GM23248 (cell line): ENCODE measurements around the gene IRF6. TPM values are rescaled to one million over a fixed set of nuclear protein-coding genes. Genes with fewer than 3 reads are reported as not detected.

Source experiments
- DNase-seq: peaks from one replicate; pipeline ENCODE4 v3.0.0-alpha.2; 2015
- H2AFZ ChIP-seq: fragments of 200-600 bp; sonication (generic); 2 replicates; pipeline ENCODE4 v1.6.1; 2016; ENCODE audit warnings: antibody characterized with exemption
- H3F3A ChIP-seq: fragments of 200-600 bp; sonication (generic); 2 replicates; pipeline ENCODE4 v1.6.1; 2016; ENCODE audit warnings: mild to moderate bottlenecking, antibody characterized with exemption, mixed run types; ENCODE audit not compliant: insufficient read depth
- H3K27ac ChIP-seq: fragments of 200-600 bp; sonication (generic); 2 replicates; pipeline ENCODE4 v1.5.1; 2016; ENCODE audit warnings: mild to moderate bottlenecking
- H3K27me3 ChIP-seq: fragments of 200-600 bp; sonication (generic); replicated peaks from 2 replicates; pipeline ENCODE4 v1.6.1; 2016; ENCODE audit warnings: mild to moderate bottlenecking; ENCODE audit not compliant: insufficient read depth
- H3K36me3 ChIP-seq: fragments of 200-600 bp; sonication (generic); 2 replicates; pipeline ENCODE4 v1.6.1; 2016; ENCODE audit warnings: low read depth, mild to moderate bottlenecking
- H3K4me1 ChIP-seq: fragments of 200-600 bp; sonication (generic); 2 replicates; pipeline ENCODE4 v1.6.1; 2016; ENCODE audit warnings: mild to moderate bottlenecking; ENCODE audit not compliant: insufficient read depth
- H3K4me2 ChIP-seq: fragments of 200-600 bp; sonication (generic); one replicate; pipeline ENCODE4 v1.6.1; 2016; ENCODE audit warnings: mild to moderate bottlenecking; ENCODE audit not compliant: unreplicated experiment
- H3K4me3 ChIP-seq: fragments of 200-600 bp; sonication (generic); 2 replicates; pipeline ENCODE4 v1.5.1; 2016; ENCODE audit warnings: mild to moderate bottlenecking
- H3K79me2 ChIP-seq: fragments of 200-600 bp; sonication (generic); 2 replicates; pipeline ENCODE4 v1.6.1; 2016; ENCODE audit warnings: mild to moderate bottlenecking; ENCODE audit not compliant: insufficient read depth
- H3K9ac ChIP-seq: fragments of 200-600 bp; sonication (generic); 2 replicates; pipeline ENCODE4 v1.6.1; 2016; ENCODE audit warnings: mild to moderate bottlenecking
- H3K9me2 ChIP-seq: fragments of 200-600 bp; sonication (generic); 2 replicates; pipeline ENCODE4 v1.6.1; 2016; ENCODE audit warnings: mixed run types, mild to moderate bottlenecking, moderate library complexity; ENCODE audit not compliant: insufficient read depth
- H3K9me3 ChIP-seq: fragments of 200-600 bp; sonication (generic); one replicate; pipeline ENCODE4 v1.6.1; 2017; ENCODE audit warnings: low read depth
- H4K20me1 ChIP-seq: fragments of 200-600 bp; sonication (generic); 2 replicates; pipeline ENCODE4 v1.6.0; 2016; ENCODE audit not compliant: insufficient read depth
- EZH2 ChIP-seq: fragments of 200-600 bp; sonication (generic); IDR thresholded peaks from 2 replicates; pipeline ENCODE4 v1.6.1; 2018; ENCODE audit warnings: antibody characterized with exemption, mild to moderate bottlenecking; ENCODE audit not compliant: insufficient read depth, poor library complexity, severe bottlenecking
- EZH2phosphoT487 ChIP-seq: fragments of 200-600 bp; sonication (generic); IDR thresholded peaks from 2 replicates; pipeline ENCODE4 v1.6.1; 2018; ENCODE audit warnings: antibody characterized with exemption, moderate library complexity, mild to moderate bottlenecking, low read depth; ENCODE audit not compliant: insufficient read depth
- WGBS, 2 experiments: methylation state at CpG; one replicate each; pipeline ENCODE4 v1.1.6; 2015 to 2017; ENCODE audit warnings: low lambda C conversion rate in 2 of 2, low coverage in 1 of 2; ENCODE audit errors: missing lambda C conversion rate in 2 of 2; 5-methylcytosine and 5-hydroxymethylcytosine counted together
- in situ Hi-C: fragments of 300-500 bp; cut with MboI; formaldehyde crosslinking; loops from 2 replicates; pipeline ENCODE4 v1.15.0; 2020
- polyA plus RNA-seq: library from polyadenylated mRNA; unstranded; fragments of >200 nt; fragmentation: Nextera tagmentation; extraction: Ambion mirVana; gene quantifications from 2 replicates; pipeline ENCODE4 v1.2.1, GENCODE V29; 2016
- total RNA-seq: library from RNA; depleted of rRNA; stranded (reverse); fragments of >200 nt; shearing (Covaris generic); gene quantifications from 2 replicates; pipeline ENCODE4 v1.2.3, GENCODE V29; 2014

The IRF6 gene
- total and polyA plus RNA-seq, 2 experiments from 2014 or later, result 0.84 to 1.3 TPM

- Histone ChIP-seq H4K20me1 (no peaks in the 10 kb centered on the region), H3K4me3 (no peak overlapping the region)
- WGBS, 2 experiments, result 40 to 51% methylated on average over 2 of the region's 2 CpGs
Observed at GRCh38 chr1:209743145-209743482, 62.8 kb downstream of the IRF6 start.

GRCh38 chr1:209742409-209743144, 63.4 kb downstream of the IRF6 start:
- Histone ChIP-seq H3K9ac (peak overlapping the region; percentile 42), H4K20me1 (no peaks in the 10 kb centered on the region), H3F3A (peaks cover 16% of the 10 kb centered on the region; the same call in 1 of the 2 replicates), H2AFZ (peak overlapping the region; percentile 36), H3K9me3 (no peaks in the 10 kb centered on the region), H3K4me1 (peaks cover 19% of the 10 kb centered on the region; the same call in 1 of the 2 replicates), H3K27me3 (no peaks in the 10 kb centered on the region), H3K4me3 (peak overlapping the region; percentile 36; the same call in 1 of the 2 replicates), H3K79me2 (no peaks in the 10 kb centered on the region), H3K27ac (peak overlapping the region; percentile 50), H3K9me2 (no peaks in the 10 kb centered on the region), H3K36me3 (no peaks in the 10 kb centered on the region), H3K4me2 (peak overlapping the region; percentile 47)
- in situ Hi-C loops, result no loop called here
- TF ChIP-seq EZH2 (no peak), EZH2phosphoT487 (no peak)
- WGBS, 2 experiments, result 6 to 7% methylated on average over 8 of the region's 8 CpGs
- DNase-seq, result peak; percentile 85

More at GRCh38 chr1:209743145-209743482, 62.8 kb downstream of the IRF6 start:
- peak overlapping the region; percentile 47 for H3K4me2 ChIP-seq
- no peaks in the 10 kb centered on the region for H3K9me2 ChIP-seq
- no peaks in the 10 kb centered on the region for H3K27me3 ChIP-seq
- TF ChIP-seq EZH2 (no peak), EZH2phosphoT487 (no peak)
- H3K27ac ChIP-seq, result peak overlapping the region; percentile 50
- H3K79me2 ChIP-seq, result no peaks in the 10 kb centered on the region
- peak overlapping the region; percentile 36 for H2AFZ ChIP-seq
- no peaks in the 10 kb centered on the region for H3K9me3 ChIP-seq
- in situ Hi-C loops, result no loop called here
- peaks cover 19% of the 10 kb centered on the region; the same call in 1 of the 2 replicates for H3K4me1 ChIP-seq
- peak overlapping the region; percentile 41; the same call in 1 of the 2 replicates for H3K9ac ChIP-seq
- DNase-seq, result peak; percentile 58
- H3F3A ChIP-seq, result peaks cover 16% of the 10 kb centered on the region; the same call in 1 of the 2 replicates
- no peaks in the 10 kb centered on the region for H3K36me3 ChIP-seq

GRCh38 chr1:209741889-209742288, 64.1 kb downstream of the IRF6 start:
- 71 to 79% methylated on average over 2 of the region's 2 CpGs for WGBS, 2 experiments
- no peak for DNase-seq
- H3K4me2 ChIP-seq, result peak overlapping the region; percentile 47
- TF ChIP-seq EZH2, result no peak
- TF ChIP-seq EZH2phosphoT487, result no peak
- H3K27ac ChIP-seq, result 0 out of 2 replicates have a peak overlapping the region, but pooled peaks have one; percentile 27
- peak overlapping the region; percentile 36; the same call in 1 of the 2 replicates for H3K4me3 ChIP-seq
- no peaks in the 10 kb centered on the region for H3K9me2 ChIP-seq
- no peaks in the 10 kb centered on the region for H3K9me3 ChIP-seq
- no peaks in the 10 kb centered on the region for H3K36me3 ChIP-seq
- H3K4me1 ChIP-seq, result peaks cover 19% of the 10 kb centered on the region; the same call in 1 of the 2 replicates
- H2AFZ ChIP-seq, result peak overlapping the region; percentile 36
- H3K27me3 ChIP-seq, result no peaks in the 10 kb centered on the region
- H3F3A ChIP-seq, result peaks cover 16% of the 10 kb centered on the region; the same call in 1 of the 2 replicates
- in situ Hi-C loops, result no loop called here
- no peaks in the 10 kb centered on the region for H4K20me1 ChIP-seq
- H3K79me2 ChIP-seq, result no peaks in the 10 kb centered on the region
- peak overlapping the region; percentile 42 for H3K9ac ChIP-seq

GRCh38 chr1:209741193-209741592, 64.7 kb downstream of the IRF6 start:
- 90% methylated on average over 3 of the region's 3 CpGs for WGBS, 2 experiments

More at GRCh38 chr1:209741193-209741592, 64.7 kb downstream of the IRF6 start:
- Histone ChIP-seq H3K4me1 (peaks cover 19% of the 10 kb centered on the region; the same call in 1 of the 2 replicates), H3K27ac (no peak overlapping the region), H3K36me3 (no peaks in the 10 kb centered on the region), H3K9ac (no peak overlapping the region), H3F3A (peaks cover 16% of the 10 kb centered on the region; the same call in 1 of the 2 replicates), H2AFZ (no peak overlapping the region), H3K79me2 (no peaks in the 10 kb centered on the region), H3K4me3 (no peak overlapping the region), H3K9me2 (no peaks in the 10 kb centered on the region), H4K20me1 (no peaks in the 10 kb centered on the region), H3K27me3 (no peaks in the 10 kb centered on the region), H3K4me2 (no peak overlapping the region), H3K9me3 (no peaks in the 10 kb centered on the region)
- in situ Hi-C loops, result no loop called here
- DNase-seq, result no peak
- TF ChIP-seq EZH2, result no peak
- TF ChIP-seq EZH2phosphoT487, result no peak
